DND-41 (cell line): ENCODE results near the gene CILP.

Source experiments
- ATAC-seq: fragments of 200-7000 bp; cut with Tn5 transposase; 3 replicates; pipeline ENCODE4 v1.9.1; 2021; ENCODE audit warnings: low read depth; ENCODE audit not compliant: insufficient read depth
- DNase-seq: peaks from one replicate; pipeline ENCODE4 v3.0.0-alpha.2; 2020
- H2AFZ ChIP-seq: 2 replicates; pipeline ENCODE4 v1.6.0; 2012; ENCODE audit warnings: low read depth, low read length
- H3K27ac ChIP-seq: 2 replicates; pipeline ENCODE4 v1.5.1; 2012; ENCODE audit warnings: low read length, inconsistent platforms
- H3K27me3 ChIP-seq: fragments of 200-600 bp; sonication (generic); 2 replicates; pipeline ENCODE4 v1.6.0; 2012; ENCODE audit warnings: low read length, mild to moderate bottlenecking, inconsistent platforms; ENCODE audit not compliant: insufficient read depth, poor library complexity
- H3K36me3 ChIP-seq: 2 replicates; pipeline ENCODE4 v1.5.1; 2012; ENCODE audit warnings: low read length, inconsistent platforms; ENCODE audit not compliant: insufficient read depth
- H3K4me1 ChIP-seq: 2 replicates; pipeline ENCODE4 v1.5.1; 2012; ENCODE audit warnings: mild to moderate bottlenecking, low read length; ENCODE audit not compliant: insufficient read depth
- H3K4me2 ChIP-seq: 2 replicates; pipeline ENCODE4 v1.6.0; 2012; ENCODE audit warnings: mild to moderate bottlenecking, moderate library complexity, low read length, inconsistent platforms; ENCODE audit not compliant: insufficient read depth
- H3K4me3 ChIP-seq, 2 experiments: fragments of 200-600 bp in 1 of 2; shearing (Covaris generic) in 1 of 2; 2 replicates each; pipeline ENCODE4 v1.5.1; 2012 to 2016; ENCODE audit warnings: inconsistent platforms in 2 of 2, low read length in 2 of 2, mild to moderate bottlenecking in 2 of 2, low read depth in 1 of 2, moderate library complexity in 1 of 2
- H3K79me2 ChIP-seq: 2 replicates; pipeline ENCODE4 v1.6.0; 2012; ENCODE audit warnings: low read length, inconsistent platforms; ENCODE audit not compliant: insufficient read depth
- H3K9ac ChIP-seq: 2 replicates; pipeline ENCODE4 v1.6.0; 2012; ENCODE audit warnings: low read depth, mild to moderate bottlenecking, inconsistent platforms, low read length, moderate library complexity
- H3K9me3 ChIP-seq: 2 replicates; pipeline ENCODE4 v1.5.1; 2012; ENCODE audit warnings: low read length, moderate library complexity, mild to moderate bottlenecking, inconsistent platforms; ENCODE audit not compliant: insufficient read depth, severe bottlenecking
- H4K20me1 ChIP-seq: 2 replicates; pipeline ENCODE4 v1.6.0; 2012; ENCODE audit warnings: low read length; ENCODE audit not compliant: insufficient read depth
- CTCF ChIP-seq: IDR thresholded peaks from 2 replicates; pipeline ENCODE4 v1.5.1; 2012; ENCODE audit warnings: borderline replicate concordance, low read length, moderate library complexity, mild to moderate bottlenecking; ENCODE audit not compliant: poor library complexity, severe bottlenecking; ENCODE audit errors: extremely low read depth
- EZH2 ChIP-seq: IDR thresholded peaks from 3 replicates; pipeline ENCODE4 v1.6.1; 2012; ENCODE audit warnings: borderline replicate concordance, low read depth, mild to moderate bottlenecking, moderate library complexity, low read length, inconsistent platforms; ENCODE audit not compliant: severe bottlenecking

Gene CILP

GRCh38 chr15:65254356-65254755 is 43.1 kb upstream of the CILP start:
- ATAC-seq (no peak), DNase-seq (no peak)
- Histone ChIP-seq H3K36me3 (peaks cover 32% of the 10 kb centered on the region), H4K20me1 (no peaks in the 10 kb centered on the region), H3K27me3 (no peaks in the 10 kb centered on the region), H3K79me2 (no peaks in the 10 kb centered on the region), H3K4me3 (no peak overlapping the region), H3K9ac (no peak overlapping the region), H3K27ac (no peak overlapping the region), H3K9me3 (no peaks in the 10 kb centered on the region), H3K4me2 (no peak overlapping the region), H3K4me1 (no peaks in the 10 kb centered on the region), H2AFZ (no peak overlapping the region)
- TF ChIP-seq CTCF (no peak), EZH2 (no peak)

GRCh38 chr15:65249641-65250040 is 38.4 kb upstream of the CILP start:
- DNase-seq = no peak
- TF ChIP-seq EZH2 (no peak), CTCF (no peak)
- no peaks in the 10 kb centered on the region for H3K27me3 ChIP-seq
- H4K20me1 ChIP-seq = no peaks in the 10 kb centered on the region
- ATAC-seq = no peak
- no peak overlapping the region for H3K9ac ChIP-seq
- no peaks in the 10 kb centered on the region for H3K4me1 ChIP-seq
- H3K79me2 ChIP-seq = no peaks in the 10 kb centered on the region
- no peak overlapping the region for H3K27ac ChIP-seq
- no peak overlapping the region for H3K4me3 ChIP-seq
- peaks cover 12% of the 10 kb centered on the region for H3K36me3 ChIP-seq
- H2AFZ ChIP-seq = no peak overlapping the region
- no peaks in the 10 kb centered on the region for H3K9me3 ChIP-seq
- no peak overlapping the region for H3K4me2 ChIP-seq

GRCh38 chr15:65248511-65249255 is 37.4 kb upstream of the CILP start:
- Histone ChIP-seq H3K4me1 (no peaks in the 10 kb centered on the region), H2AFZ (no peak overlapping the region), H3K79me2 (no peaks in the 10 kb centered on the region), H3K4me2 (no peak overlapping the region), H3K9me3 (no peaks in the 10 kb centered on the region), H3K9ac (no peak overlapping the region), H3K27me3 (no peaks in the 10 kb centered on the region), H3K4me3 (no peak overlapping the region), H3K27ac (no peak overlapping the region), H4K20me1 (no peaks in the 10 kb centered on the region), H3K36me3 (peaks cover 7% of the 10 kb centered on the region)
- ATAC-seq (no peak), DNase-seq (no peak)
- TF ChIP-seq CTCF (no peak), EZH2 (no peak)
